Transverse colon (tissue), 4 donors: Measurements from ENCODE around the gene THADA.

Experiments
- POLR2A ChIP-seq: fragments of 450-650 bp; IDR thresholded peaks from one replicate; pipeline ENCODE4 v1.6.1; 2016; ENCODE audit warnings: antibody characterized with exemption, mild to moderate bottlenecking, moderate library complexity
- POLR2AphosphoS5 ChIP-seq, 3 donors: sonication (generic); formaldehyde crosslinking; IDR thresholded peaks; one replicate each; pipeline ENCODE4 v1.6.1; 2016; ENCODE audit warnings: antibody characterized with exemption in 3 of 3
- TF ChIP-seq, protein P1 (sequence below), 5 experiments: fragments of 200-600 bp in 3 of 5; fragments of 450-650 bp in 2 of 5; sonication (generic) in 3 of 5; IDR thresholded peaks; 1 replicate in 2 of 5; 2 replicates in 3 of 5; pipeline ENCODE4 v1.5.1; 2016 to 2017; ENCODE audit warnings: antibody characterized with exemption in 5 of 5, inconsistent platforms in 3 of 5, mild to moderate bottlenecking in 2 of 5, moderate library complexity in 1 of 5

DNA sequence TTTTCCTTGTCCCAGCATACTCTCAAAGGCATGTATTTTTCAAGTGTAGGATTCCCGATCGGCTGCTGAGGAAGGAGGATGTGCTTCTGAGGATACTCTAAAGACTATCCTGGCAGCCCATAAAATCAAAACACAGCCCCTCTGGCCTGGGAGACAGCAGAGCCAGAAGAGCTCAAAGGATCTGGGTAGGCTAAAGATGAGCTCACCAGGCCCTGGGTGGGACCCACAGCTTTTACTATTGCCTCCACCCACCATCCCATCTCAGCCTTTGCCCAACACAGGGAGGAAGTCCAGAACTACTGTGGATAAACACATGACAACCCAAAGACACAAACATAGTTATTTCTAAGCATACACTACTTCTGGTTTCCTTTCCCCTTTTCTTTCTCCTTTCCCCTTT is 290.3 kb downstream of the THADA start:
- TF ChIP-seq, protein P1, sequence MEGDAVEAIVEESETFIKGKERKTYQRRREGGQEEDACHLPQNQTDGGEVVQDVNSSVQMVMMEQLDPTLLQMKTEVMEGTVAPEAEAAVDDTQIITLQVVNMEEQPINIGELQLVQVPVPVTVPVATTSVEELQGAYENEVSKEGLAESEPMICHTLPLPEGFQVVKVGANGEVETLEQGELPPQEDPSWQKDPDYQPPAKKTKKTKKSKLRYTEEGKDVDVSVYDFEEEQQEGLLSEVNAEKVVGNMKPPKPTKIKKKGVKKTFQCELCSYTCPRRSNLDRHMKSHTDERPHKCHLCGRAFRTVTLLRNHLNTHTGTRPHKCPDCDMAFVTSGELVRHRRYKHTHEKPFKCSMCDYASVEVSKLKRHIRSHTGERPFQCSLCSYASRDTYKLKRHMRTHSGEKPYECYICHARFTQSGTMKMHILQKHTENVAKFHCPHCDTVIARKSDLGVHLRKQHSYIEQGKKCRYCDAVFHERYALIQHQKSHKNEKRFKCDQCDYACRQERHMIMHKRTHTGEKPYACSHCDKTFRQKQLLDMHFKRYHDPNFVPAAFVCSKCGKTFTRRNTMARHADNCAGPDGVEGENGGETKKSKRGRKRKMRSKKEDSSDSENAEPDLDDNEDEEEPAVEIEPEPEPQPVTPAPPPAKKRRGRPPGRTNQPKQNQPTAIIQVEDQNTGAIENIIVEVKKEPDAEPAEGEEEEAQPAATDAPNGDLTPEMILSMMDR (IDR thresholded peaks at IDR 0.05), result no peak
- no peak for TF ChIP-seq POLR2A
- TF ChIP-seq POLR2AphosphoS5 (IDR thresholded peaks at IDR 0.05), result peak in 1 of 3 donors; percentile 8
